Measurements from ENCODE around the gene DOCK8.
"Not testable (repeated sequence)": the region's sequence is repeated elsewhere in the genome, so short reads cannot be mapped to it uniquely, and the experiment has no call there.

DOCK8 gene

GRCh38 chr9:406886-407654 is 192.4 kb downstream of the DOCK8 start:
- H3K27me3 ChIP-seq (replicated peaks; ENCODE audit: control insufficient read depth, insufficient read depth, low read length), result no peaks in the 10 kb centered on the region
- no peak for TF ChIP-seq CTCF (IDR thresholded peaks at IDR 0.05; ENCODE audit: insufficient read depth, low read length, poor library complexity, severe bottlenecking)
- DNase-seq (ENCODE audit: extremely low read depth, insufficient read length), result no peak
- H3K4me3 ChIP-seq (replicated peaks; ENCODE audit: low read depth, low read length), result no peak overlapping the region
- H3K36me3 ChIP-seq (ENCODE audit: control insufficient read depth, insufficient read depth, low read length), result peaks cover 31% of the 10 kb centered on the region

GRCh38 chr9:409655-410054 is 195.0 kb downstream of the DOCK8 start:
- DNase-seq (ENCODE audit: extremely low read depth, insufficient read length); H3K4me3 ChIP-seq (replicated peaks; ENCODE audit: low read depth, low read length); H3K27me3 ChIP-seq (replicated peaks; ENCODE audit: control insufficient read depth, insufficient read depth, low read length): not testable (repeated sequence)
- peaks cover 27% of the 10 kb centered on the region for H3K36me3 ChIP-seq (ENCODE audit: control insufficient read depth, insufficient read depth, low read length)

- no peak for TF ChIP-seq CTCF (IDR thresholded peaks at IDR 0.05; ENCODE audit: insufficient read depth, low read length, poor library complexity, severe bottlenecking)
- Histone ChIP-seq H3K27me3 (replicated peaks; ENCODE audit: control insufficient read depth, insufficient read depth, low read length) (no peaks in the 10 kb centered on the region), H3K36me3 (ENCODE audit: control insufficient read depth, insufficient read depth, low read length) (peaks cover 17% of the 10 kb centered on the region), H3K4me3 (replicated peaks; ENCODE audit: low read depth, low read length) (no peak overlapping the region)
- DNase-seq (ENCODE audit: extremely low read depth, insufficient read length), result no peak
Measured at GRCh38 chr9:414595-414994, 199.9 kb downstream of the DOCK8 start.

- TF ChIP-seq CTCF (IDR thresholded peaks at IDR 0.05; ENCODE audit: insufficient read depth, low read length, poor library complexity, severe bottlenecking), result no peak
- peaks cover 36% of the 10 kb centered on the region for H3K36me3 ChIP-seq (ENCODE audit: control insufficient read depth, insufficient read depth, low read length)
- no peak overlapping the region for H3K4me3 ChIP-seq (replicated peaks; ENCODE audit: low read depth, low read length)
- no peaks in the 10 kb centered on the region for H3K27me3 ChIP-seq (replicated peaks; ENCODE audit: control insufficient read depth, insufficient read depth, low read length)
- no peak for DNase-seq (ENCODE audit: extremely low read depth, insufficient read length)
Measured at GRCh38 chr9:419571-420171, 205.0 kb downstream of the DOCK8 start.

GRCh38 chr9:421896-422295 is 207.2 kb downstream of the DOCK8 start:
- DNase-seq (ENCODE audit: extremely low read depth, insufficient read length), result no peak
- Histone ChIP-seq H3K27me3 (replicated peaks; ENCODE audit: control insufficient read depth, insufficient read depth, low read length) (no peaks in the 10 kb centered on the region), H3K36me3 (ENCODE audit: control insufficient read depth, insufficient read depth, low read length) (peaks cover 34% of the 10 kb centered on the region), H3K4me3 (replicated peaks; ENCODE audit: low read depth, low read length) (no peak overlapping the region)
- no peak for TF ChIP-seq CTCF (IDR thresholded peaks at IDR 0.05; ENCODE audit: insufficient read depth, low read length, poor library complexity, severe bottlenecking)

- TF ChIP-seq CTCF (IDR thresholded peaks at IDR 0.05; ENCODE audit: insufficient read depth, low read length, poor library complexity, severe bottlenecking), result no peak
- Histone ChIP-seq H3K36me3 (ENCODE audit: control insufficient read depth, insufficient read depth, low read length) (peaks cover 18% of the 10 kb centered on the region), H3K4me3 (replicated peaks; ENCODE audit: low read depth, low read length) (no peak overlapping the region), H3K27me3 (replicated peaks; ENCODE audit: control insufficient read depth, insufficient read depth, low read length) (no peaks in the 10 kb centered on the region)
- DNase-seq (ENCODE audit: extremely low read depth, insufficient read length), result no peak
Measured at GRCh38 chr9:426264-426663, 211.6 kb downstream of the DOCK8 start.

Measured in GM06990 (cell line).